ENCODE data around the gene TWIST2.

TWIST2 gene

GRCh38 chr2:238846378-238846627 lies 1.6 kb upstream of the TWIST2 start:
- Mint-ChIP-seq H3K9me3 (no peaks in the 10 kb centered on the region), H3K4me3 (peak overlapping the region; percentile 77 to 84 (median 82))
- TF ChIP-seq, protein P1, sequence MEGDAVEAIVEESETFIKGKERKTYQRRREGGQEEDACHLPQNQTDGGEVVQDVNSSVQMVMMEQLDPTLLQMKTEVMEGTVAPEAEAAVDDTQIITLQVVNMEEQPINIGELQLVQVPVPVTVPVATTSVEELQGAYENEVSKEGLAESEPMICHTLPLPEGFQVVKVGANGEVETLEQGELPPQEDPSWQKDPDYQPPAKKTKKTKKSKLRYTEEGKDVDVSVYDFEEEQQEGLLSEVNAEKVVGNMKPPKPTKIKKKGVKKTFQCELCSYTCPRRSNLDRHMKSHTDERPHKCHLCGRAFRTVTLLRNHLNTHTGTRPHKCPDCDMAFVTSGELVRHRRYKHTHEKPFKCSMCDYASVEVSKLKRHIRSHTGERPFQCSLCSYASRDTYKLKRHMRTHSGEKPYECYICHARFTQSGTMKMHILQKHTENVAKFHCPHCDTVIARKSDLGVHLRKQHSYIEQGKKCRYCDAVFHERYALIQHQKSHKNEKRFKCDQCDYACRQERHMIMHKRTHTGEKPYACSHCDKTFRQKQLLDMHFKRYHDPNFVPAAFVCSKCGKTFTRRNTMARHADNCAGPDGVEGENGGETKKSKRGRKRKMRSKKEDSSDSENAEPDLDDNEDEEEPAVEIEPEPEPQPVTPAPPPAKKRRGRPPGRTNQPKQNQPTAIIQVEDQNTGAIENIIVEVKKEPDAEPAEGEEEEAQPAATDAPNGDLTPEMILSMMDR (IDR thresholded peaks at IDR 0.05; ENCODE audit: unreplicated experiment in 3 of 3): no peak

DNA sequence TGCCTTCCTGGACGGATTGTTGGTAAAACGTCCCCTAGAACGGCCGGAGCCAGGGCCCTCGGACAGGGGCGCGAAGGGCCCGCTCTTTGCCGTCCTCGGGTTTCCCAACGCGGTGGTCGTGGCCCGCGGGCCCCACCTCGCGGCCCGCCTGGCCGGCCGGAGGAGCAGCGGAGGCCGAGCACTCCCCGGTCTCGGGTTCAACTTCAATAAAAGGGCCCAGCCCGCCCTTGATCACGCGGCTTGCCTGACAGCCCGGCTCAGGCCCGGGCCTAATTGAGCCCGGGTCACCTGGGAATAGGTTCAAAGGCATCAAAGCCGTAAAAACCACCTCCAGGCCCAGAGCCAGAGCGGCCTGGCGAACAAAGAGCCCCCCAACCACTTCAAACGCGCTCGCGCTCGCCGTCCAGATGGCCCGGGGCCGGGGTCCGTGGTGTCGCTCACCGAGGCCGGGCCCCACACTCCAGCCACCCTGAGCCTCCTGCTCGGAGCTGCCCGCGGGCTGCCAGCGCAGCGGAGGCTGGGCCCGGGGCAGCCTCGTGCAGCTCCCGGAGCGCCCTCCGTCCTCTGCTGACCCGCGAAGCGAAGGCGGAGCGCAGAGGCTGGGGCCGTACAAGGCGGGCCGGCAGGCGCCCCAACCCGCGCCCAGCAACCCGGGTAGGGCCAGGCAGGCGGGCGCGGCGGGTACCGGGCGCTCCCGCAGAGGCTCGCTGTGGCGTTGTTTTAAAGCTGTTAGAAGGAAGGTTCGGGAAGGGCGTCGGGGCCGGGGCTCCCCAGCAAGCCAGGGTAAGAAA lies 1.1 kb upstream of the TWIST2 start:
- Mint-ChIP-seq H3K4me3 (peak overlapping the region; percentile 77 to 84 (median 82)), H3K36me3 (ENCODE audit: low read depth) (no peaks in the 10 kb centered on the region), H3K4me1 (peaks cover 9% of the 10 kb centered on the region), H3K27me3 (ENCODE audit: low read depth) (peaks cover 90% of the 10 kb centered on the region), H3K9me3 (no peaks in the 10 kb centered on the region), H3K27ac (peak overlapping the region; percentile 23 to 92 (median 88))
- TF ChIP-seq, protein P1 (IDR thresholded peaks at IDR 0.05; ENCODE audit: unreplicated experiment in 3 of 3): peak in 2 of 3 experiments; percentile 8 to 14

More at GRCh38 chr2:238846378-238846627, 1.6 kb upstream of the TWIST2 start:
- H3K36me3 Mint-ChIP-seq (ENCODE audit: low read depth): no peaks in the 10 kb centered on the region
- peak overlapping the region; percentile 79 to 92 (median 88) for H3K27ac Mint-ChIP-seq
- peaks cover 86% of the 10 kb centered on the region for H3K27me3 Mint-ChIP-seq (ENCODE audit: low read depth)
- H3K4me1 Mint-ChIP-seq: peaks cover 5% of the 10 kb centered on the region

GRCh38 chr2:238847419-238847801 lies 475 bp upstream of the TWIST2 start:
- Mint-ChIP-seq H3K9me3 (no peaks in the 10 kb centered on the region), H3K4me3 (peak overlapping the region; percentile 62 to 80 (median 76)), H3K36me3 (ENCODE audit: low read depth) (no peaks in the 10 kb centered on the region), H3K27ac (peak overlapping the region in 1 of 3 experiments; percentile 23), H3K27me3 (ENCODE audit: low read depth) (peaks cover 90% of the 10 kb centered on the region), H3K4me1 (peaks cover 12% of the 10 kb centered on the region)
- TF ChIP-seq, protein P1 (IDR thresholded peaks at IDR 0.05; ENCODE audit: unreplicated experiment in 3 of 3): no peak

DNA sequence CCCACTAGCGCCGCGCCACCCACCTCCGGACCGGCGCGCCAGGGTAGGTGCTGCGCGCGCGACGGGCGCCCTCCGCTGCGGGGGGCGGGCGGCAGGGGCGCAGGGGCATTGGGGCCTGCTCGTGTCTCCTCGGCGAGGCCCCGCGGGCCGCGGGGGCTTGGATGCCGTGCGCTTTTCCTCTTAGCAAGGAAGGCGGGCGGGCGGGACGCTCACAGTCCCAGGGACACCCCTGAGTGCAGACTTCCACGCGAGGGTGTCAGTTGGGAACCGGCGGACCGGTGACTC lies 748 bp downstream of the TWIST2 start:
- peak overlapping the region; percentile 85 to 91 (median 91) for H3K4me3 Mint-ChIP-seq
- no peaks in the 10 kb centered on the region for H3K9me3 Mint-ChIP-seq
- H3K27ac Mint-ChIP-seq: peak overlapping the region in 1 of 3 experiments; percentile 31
- H3K4me1 Mint-ChIP-seq: peaks cover 17% of the 10 kb centered on the region
- H3K36me3 Mint-ChIP-seq (ENCODE audit: low read depth): peaks cover 3% of the 10 kb centered on the region
- TF ChIP-seq, protein P1 (IDR thresholded peaks at IDR 0.05; ENCODE audit: unreplicated experiment in 3 of 3): no peak
- H3K27me3 Mint-ChIP-seq (ENCODE audit: low read depth): peaks cover 87% of the 10 kb centered on the region

GRCh38 chr2:238848976-238849853 lies 1.3 kb downstream of the TWIST2 start:
- H3K4me1 Mint-ChIP-seq: peaks cover 23% of the 10 kb centered on the region
- no peaks in the 10 kb centered on the region for H3K9me3 Mint-ChIP-seq
- peak overlapping the region; percentile 85 to 92 (median 91) for H3K4me3 Mint-ChIP-seq
- TF ChIP-seq, protein P1 (IDR thresholded peaks at IDR 0.05; ENCODE audit: unreplicated experiment in 3 of 3): no peak
- peak overlapping the region in 2 of 3 experiments; percentile 72 to 75 for H3K27ac Mint-ChIP-seq
- peaks cover 9% of the 10 kb centered on the region for H3K36me3 Mint-ChIP-seq (ENCODE audit: low read depth)
- peaks cover 87% of the 10 kb centered on the region for H3K27me3 Mint-ChIP-seq (ENCODE audit: low read depth)
